GM23248 (cell line): Measurements from ENCODE around the gene SPPL2A.

Experiments used
- EZH2 ChIP-seq: fragments of 200-600 bp; sonication (generic); IDR thresholded peaks from 2 replicates; pipeline ENCODE4 v1.6.1; 2018; ENCODE audit warnings: antibody characterized with exemption, mild to moderate bottlenecking; ENCODE audit not compliant: insufficient read depth, poor library complexity, severe bottlenecking
- EZH2phosphoT487 ChIP-seq: fragments of 200-600 bp; sonication (generic); IDR thresholded peaks from 2 replicates; pipeline ENCODE4 v1.6.1; 2018; ENCODE audit warnings: antibody characterized with exemption, moderate library complexity, mild to moderate bottlenecking, low read depth; ENCODE audit not compliant: insufficient read depth

- TF ChIP-seq EZH2 (no peak), EZH2phosphoT487 (no peak)
These were observed 25.4 kb upstream of the SPPL2A start for GRCh38 chr15:50790778-50791453.
